Bronchial epithelial cell (primary cell): Measurements from ENCODE around the gene CUBN. TPM values are rescaled to one million over a fixed set of nuclear protein-coding genes. Genes with fewer than 3 reads are reported as not detected.

Experiments used
- DNase-seq: peaks from one replicate; pipeline ENCODE4 v3.0.0-alpha.2; 2010; ENCODE audit warnings: low read depth
- FAIRE-seq: peaks from 2 replicates; lab custom pipeline; 2011; peaks lifted over from hg19 to GRCh38; lab: Jason Lieb, UNC
- H3K27me3 ChIP-seq: 2 replicates; pipeline ENCODE4 v1.5.1; 2011; ENCODE audit warnings: low read length; ENCODE audit not compliant: control insufficient read depth, insufficient read depth
- H3K36me3 ChIP-seq: 2 replicates; pipeline ENCODE4 v1.5.1; 2011; ENCODE audit warnings: low read length; ENCODE audit not compliant: control insufficient read depth, insufficient read depth
- H3K4me3 ChIP-seq: 2 replicates; pipeline ENCODE4 v1.5.1; 2011; ENCODE audit warnings: mild to moderate bottlenecking, low read depth, low read length, control low read depth
- total RNA-seq: library from RNA; depleted of rRNA; stranded (reverse); fragments of >200 nt; gene quantifications from 2 replicates; pipeline ENCODE4 v1.2.1, GENCODE V29; 2014
- TF ChIP-seq, protein P1 (sequence below): IDR thresholded peaks from 2 replicates; pipeline ENCODE4 v1.5.1; 2011; ENCODE audit warnings: mild to moderate bottlenecking, moderate library complexity, low read length, control low read depth, inconsistent platforms; ENCODE audit not compliant: insufficient read depth, severe bottlenecking

The CUBN gene
- total RNA-seq, 1 donor from 2014 or later: 0.53 TPM

DNA sequence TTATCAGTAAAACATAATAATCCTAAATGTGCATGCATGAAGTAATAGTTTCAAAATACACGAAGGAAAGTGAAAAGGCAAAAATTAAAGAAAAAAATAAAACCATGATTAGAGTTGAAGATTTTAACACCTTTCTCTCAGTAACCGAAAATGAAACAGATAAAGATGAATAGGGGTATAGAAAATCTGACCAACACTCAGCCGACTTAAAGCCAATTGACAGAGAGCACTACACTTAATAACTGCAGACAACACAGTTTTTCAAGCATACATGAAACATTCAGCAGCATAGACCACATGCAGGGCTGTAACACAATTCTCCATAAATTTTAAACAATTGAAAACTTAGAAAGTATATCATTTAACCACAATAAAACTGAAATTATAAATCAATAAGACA, 76.1 kb downstream of the CUBN start:
- Histone ChIP-seq H3K4me3 (no peak overlapping the region), H3K27me3 (no peaks in the 10 kb centered on the region), H3K36me3 (no peaks in the 10 kb centered on the region)
- TF ChIP-seq, protein P1, sequence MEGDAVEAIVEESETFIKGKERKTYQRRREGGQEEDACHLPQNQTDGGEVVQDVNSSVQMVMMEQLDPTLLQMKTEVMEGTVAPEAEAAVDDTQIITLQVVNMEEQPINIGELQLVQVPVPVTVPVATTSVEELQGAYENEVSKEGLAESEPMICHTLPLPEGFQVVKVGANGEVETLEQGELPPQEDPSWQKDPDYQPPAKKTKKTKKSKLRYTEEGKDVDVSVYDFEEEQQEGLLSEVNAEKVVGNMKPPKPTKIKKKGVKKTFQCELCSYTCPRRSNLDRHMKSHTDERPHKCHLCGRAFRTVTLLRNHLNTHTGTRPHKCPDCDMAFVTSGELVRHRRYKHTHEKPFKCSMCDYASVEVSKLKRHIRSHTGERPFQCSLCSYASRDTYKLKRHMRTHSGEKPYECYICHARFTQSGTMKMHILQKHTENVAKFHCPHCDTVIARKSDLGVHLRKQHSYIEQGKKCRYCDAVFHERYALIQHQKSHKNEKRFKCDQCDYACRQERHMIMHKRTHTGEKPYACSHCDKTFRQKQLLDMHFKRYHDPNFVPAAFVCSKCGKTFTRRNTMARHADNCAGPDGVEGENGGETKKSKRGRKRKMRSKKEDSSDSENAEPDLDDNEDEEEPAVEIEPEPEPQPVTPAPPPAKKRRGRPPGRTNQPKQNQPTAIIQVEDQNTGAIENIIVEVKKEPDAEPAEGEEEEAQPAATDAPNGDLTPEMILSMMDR: no peak
- no peak for DNase-seq
- FAIRE-seq: no peak

DNA sequence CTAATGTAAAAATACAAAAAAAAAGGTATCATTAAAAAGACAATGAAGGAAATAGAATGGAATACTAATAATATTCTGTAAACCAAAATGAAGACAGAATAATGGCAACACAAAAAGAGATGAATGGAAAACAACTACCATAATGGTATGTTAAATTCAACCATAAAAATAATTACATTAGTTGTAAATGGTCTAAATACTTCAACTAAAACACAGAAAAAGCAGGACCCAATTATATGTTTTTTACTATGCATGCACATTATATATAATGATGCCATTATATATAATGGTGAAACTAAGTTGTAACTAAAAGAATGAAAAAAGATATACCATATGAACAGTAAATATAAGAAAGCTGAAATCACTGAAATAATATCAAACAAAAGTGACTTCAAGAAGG, 76.5 kb downstream of the CUBN start:
- no peaks in the 10 kb centered on the region for H3K27me3 ChIP-seq
- no peak for FAIRE-seq
- DNase-seq: no peak
- TF ChIP-seq, protein P1: no peak
- no peak overlapping the region for H3K4me3 ChIP-seq
- H3K36me3 ChIP-seq: no peaks in the 10 kb centered on the region

DNA sequence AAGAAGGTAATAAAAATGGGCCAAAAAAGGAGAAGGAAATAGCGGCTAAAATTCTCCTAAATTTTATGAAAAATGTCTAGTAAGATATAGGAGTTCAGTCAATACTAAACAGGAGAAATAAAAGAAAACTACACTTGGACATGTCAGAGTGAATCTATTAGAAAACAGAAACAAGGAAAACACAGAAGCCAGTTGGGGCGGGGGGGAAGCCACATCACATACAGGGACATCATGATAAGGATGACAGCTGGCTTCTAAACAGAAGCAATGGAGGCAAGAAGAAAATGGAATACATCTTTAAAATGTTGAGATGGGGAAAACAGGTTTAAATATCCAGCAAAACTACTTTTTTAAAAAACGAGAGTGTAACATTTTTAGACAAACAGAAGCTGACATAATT, 77.8 kb downstream of the CUBN start:
- DNase-seq (no peak), FAIRE-seq (no peak)
- no peaks in the 10 kb centered on the region for H3K27me3 ChIP-seq
- TF ChIP-seq, protein P1: no peak
- no peak overlapping the region for H3K4me3 ChIP-seq
- no peaks in the 10 kb centered on the region for H3K36me3 ChIP-seq

DNA sequence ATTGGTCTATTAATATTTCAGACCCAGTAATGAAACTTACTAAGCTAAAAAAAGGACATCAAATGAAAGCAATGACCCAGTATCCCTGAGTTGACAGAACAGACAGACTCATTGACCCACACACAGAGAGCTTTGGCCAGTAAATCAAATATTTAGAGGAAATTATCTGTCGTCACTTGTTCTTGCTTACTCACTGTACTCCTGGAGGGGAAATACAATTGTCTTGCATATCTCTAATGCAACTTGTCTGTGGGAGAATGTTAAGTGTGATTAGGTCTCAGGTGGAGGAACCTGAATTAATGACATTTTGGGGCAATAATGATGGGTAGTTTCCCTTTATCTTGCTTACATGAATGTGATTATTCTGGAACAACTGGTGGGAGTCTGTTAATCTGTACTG, 80.4 kb downstream of the CUBN start:
- peak; percentile 72 for DNase-seq
- H3K36me3 ChIP-seq: no peaks in the 10 kb centered on the region
- FAIRE-seq: no peak
- H3K4me3 ChIP-seq: no peak overlapping the region
- no peaks in the 10 kb centered on the region for H3K27me3 ChIP-seq
- TF ChIP-seq, protein P1: no peak

DNA sequence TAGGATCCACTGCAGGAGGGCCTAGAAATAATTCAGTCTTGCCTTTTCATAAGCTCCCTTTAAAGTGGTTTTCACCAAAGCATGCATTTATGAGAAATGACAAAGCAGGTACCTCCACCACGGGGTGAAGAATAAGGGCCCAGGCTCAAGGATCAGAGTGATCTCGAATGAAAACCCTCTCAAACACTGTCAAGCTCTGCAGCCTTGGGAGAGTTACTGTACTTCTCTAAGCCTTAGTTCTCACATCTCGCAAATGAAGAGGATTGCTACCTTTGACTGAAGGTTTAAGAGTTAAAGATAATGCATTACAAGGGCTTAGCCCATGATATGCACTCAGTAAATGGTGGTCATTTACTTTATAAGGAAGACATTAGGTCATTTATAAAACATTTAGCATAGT, 81.7 kb downstream of the CUBN start:
- FAIRE-seq: no peak
- TF ChIP-seq, protein P1: no peak

DNA sequence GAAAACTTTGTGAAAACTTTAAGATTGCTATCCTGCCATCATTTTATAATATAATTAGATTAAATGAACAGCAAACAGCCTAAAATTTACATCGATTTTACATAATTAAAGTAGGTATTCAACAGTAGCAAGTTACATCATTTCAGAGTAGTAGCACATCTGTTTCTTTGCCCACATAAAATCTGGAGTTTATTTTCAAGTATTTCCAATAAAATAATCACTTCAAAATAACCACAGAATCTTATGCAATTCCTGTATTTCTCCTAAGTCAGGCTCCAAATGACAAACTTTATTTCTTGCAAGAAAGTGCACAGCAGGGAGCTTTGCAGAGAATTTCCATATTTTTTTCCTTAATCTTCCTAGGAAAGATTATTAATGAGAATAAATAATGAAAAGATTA, 82.6 kb downstream of the CUBN start:
- no peaks in the 10 kb centered on the region for H3K27me3 ChIP-seq
- no peak overlapping the region for H3K4me3 ChIP-seq
- no peak for FAIRE-seq
- DNase-seq: no peak
- TF ChIP-seq, protein P1: no peak
- H3K36me3 ChIP-seq: no peaks in the 10 kb centered on the region

More for the DNA sequence above, 81.7 kb downstream of the CUBN start:
- no peak for DNase-seq
- no peak overlapping the region for H3K4me3 ChIP-seq
- H3K27me3 ChIP-seq: no peaks in the 10 kb centered on the region
- no peaks in the 10 kb centered on the region for H3K36me3 ChIP-seq
